Upper lobe of left lung (tissue), 4 donors: ENCODE measurements around the gene VWA8.

ENCODE experiments used
- CTCF ChIP-seq, 6 experiments: fragments of 450-650 bp in 4 of 6; fragments of 200-600 bp in 2 of 6; sonication (generic) in 2 of 6; IDR thresholded peaks; one replicate each; pipeline ENCODE4 v1.5.1; 2016 to 2019; ENCODE audit warnings: antibody characterized with exemption in 6 of 6
- POLR2A ChIP-seq, 4 donors: fragments of 450-650 bp; IDR thresholded peaks; one replicate each; pipeline ENCODE4 v1.5.1; 2016 to 2017; ENCODE audit warnings: antibody characterized with exemption in 4 of 4, mild to moderate bottlenecking in 2 of 4

- TF ChIP-seq POLR2A (IDR thresholded peaks at IDR 0.05) (no peak), CTCF (IDR thresholded peaks at IDR 0.05) (no peak)
Observed at GRCh38 chr13:41624041-41624440, 336.9 kb downstream of the VWA8 start.
